ENCODE results near the gene ROR2. TPM values are rescaled to one million over a fixed set of nuclear protein-coding genes. Genes with fewer than 3 reads are reported as not detected.
A peak's percentile ranks its signal among the peaks of the same experiment; 100 is the strongest.

Gene ROR2
- total RNA-seq, 1 experiment from 2014 or later: not detected

DNA sequence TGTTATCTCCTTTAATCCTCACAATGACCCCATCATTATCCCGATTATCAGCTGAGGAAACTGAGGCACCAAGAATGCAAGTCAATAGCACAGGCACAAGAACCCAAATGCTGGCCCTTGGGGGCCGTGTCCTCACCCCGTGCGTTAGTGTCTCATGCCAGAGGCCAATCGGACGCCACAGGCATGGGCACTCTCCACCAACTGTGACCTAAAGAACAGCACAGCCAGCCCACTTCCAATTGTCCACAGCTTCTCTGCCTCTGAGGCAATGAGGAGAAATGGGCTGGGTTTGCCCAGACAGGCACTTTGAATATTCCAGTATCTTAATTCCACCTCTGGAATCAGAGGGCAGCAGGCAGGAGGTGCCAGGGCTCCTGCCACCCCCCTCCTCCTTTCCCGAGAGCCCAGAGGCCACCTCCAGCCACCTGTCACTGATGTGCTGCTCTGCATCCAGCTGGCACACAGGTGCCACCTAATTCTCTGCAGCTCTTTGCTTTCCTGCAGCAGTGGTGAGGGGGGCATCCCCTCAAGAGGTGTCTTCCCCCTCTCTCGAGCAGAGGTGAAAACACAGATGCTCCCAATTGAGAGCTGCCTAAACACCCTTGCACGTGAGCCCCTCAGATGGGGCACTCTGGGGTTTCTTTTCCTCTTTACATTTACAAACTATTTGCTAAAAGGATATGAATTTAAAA, 107.5 kb downstream of the ROR2 start:
- DNase-seq (ENCODE audit: low read depth): no peak

DNA sequence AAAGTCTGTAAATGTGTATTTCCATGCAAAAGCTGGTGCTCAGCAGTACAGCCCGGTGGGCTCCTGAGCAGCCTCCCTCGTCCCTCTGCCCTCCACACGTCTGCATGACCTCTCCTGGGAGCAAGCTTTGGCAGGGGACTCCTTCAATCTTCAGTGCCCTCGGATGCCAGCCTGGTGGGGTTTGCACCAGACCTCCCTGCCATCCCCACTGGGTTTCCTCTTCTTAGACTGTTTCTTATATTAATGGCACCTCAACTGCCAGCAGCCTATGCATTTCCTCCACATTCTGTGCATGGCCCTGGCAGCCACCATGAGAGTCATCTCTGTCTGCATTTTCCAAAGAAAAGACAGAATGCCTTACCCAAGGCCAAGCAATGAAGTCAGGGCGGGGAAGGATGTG, 108.4 kb downstream of the ROR2 start:
- no peak for DNase-seq (ENCODE audit: low read depth)

DNA sequence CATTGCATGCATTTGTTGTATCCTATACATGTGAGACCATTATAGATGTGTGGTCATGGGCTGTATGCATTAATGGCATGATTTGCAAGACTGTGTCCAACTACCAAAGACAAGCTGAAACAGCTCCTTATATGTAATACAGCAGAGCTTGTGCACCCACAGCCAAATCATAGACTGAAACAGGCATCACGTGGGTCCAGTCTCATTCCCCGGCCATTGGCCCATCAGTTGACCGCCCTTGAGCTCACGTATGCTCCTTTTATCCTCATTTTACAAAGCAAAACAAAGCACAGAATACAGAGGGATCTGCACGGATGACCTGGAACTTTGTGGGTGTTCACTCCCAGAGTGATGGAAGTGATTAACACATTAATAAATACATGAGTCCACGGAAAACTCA, 109.1 kb downstream of the ROR2 start:
- DNase-seq (ENCODE audit: low read depth): no peak

GRCh38 chr9:91840469-91840868, 109.6 kb downstream of the ROR2 start:
- DNase-seq (ENCODE audit: low read depth): no peak

- no peak for DNase-seq (ENCODE audit: low read depth)
Measured at GRCh38 chr9:91839926-91840465, 110.0 kb downstream of the ROR2 start.

GRCh38 chr9:91837981-91838731, 111.9 kb downstream of the ROR2 start:
- no peak for DNase-seq (ENCODE audit: low read depth)

DNA sequence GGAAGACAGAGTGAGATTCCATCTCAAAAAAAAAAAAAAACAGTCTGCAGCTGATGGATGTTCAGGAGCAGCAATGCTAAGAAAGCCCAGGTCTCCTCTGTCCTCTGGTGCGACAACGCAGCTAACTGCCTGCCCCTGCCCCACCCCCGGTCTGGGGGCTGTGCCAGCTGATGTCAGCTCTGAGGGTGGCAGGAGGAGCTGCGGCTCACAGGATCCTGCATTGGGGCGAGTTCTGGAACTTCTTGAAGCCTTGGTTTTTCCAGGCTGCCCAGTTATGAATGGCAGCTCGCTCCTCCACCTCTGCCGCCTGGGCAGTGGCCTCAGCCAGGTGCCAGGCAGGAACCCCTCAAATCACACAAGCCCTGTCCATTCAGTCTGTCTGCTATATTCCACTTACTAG, 113.5 kb downstream of the ROR2 start:
- no peak for DNase-seq (ENCODE audit: low read depth)

DNA sequence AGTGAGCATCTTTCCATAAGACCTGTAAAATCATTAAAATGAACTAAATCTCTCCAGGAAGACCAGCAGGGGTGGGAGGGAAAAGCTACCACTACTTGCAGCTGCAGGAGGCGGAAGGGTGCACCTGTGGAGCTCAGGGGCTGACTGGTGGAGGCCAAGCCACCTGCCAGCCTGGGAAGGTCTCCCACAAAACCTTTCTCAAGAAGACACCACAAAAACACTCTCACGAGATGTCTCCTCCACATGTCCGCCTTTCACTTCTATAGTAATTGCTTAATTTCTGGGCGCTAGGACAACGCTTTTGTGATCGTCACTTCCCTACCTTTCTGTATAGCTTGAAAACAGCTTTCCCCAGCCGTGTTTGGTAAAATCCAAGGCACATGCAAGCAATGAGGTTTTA, 114.4 kb downstream of the ROR2 start:
- no peak for DNase-seq (ENCODE audit: low read depth)

DNA sequence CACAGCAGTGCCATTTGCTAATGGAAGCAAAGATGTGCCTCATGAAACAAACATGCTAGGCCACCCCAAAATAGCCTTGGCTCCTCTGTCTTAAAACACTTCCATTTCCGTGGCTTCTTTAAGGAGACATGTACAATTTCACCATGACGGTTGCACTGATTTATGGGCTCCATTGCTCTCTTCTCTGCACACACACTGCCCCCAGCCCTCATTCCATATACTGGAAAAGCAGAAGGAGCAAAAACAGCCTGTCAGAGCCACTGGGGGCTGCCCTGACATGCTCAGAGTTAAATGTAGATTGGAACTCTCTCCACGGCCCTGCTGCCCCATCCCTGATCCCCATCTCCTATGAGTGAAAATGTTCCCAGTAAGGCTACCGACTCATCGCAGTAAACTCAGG, 114.8 kb downstream of the ROR2 start:
- no peak for DNase-seq (ENCODE audit: low read depth)

GRCh38 chr9:91834740-91835139, 115.3 kb downstream of the ROR2 start:
- no peak for DNase-seq (ENCODE audit: low read depth)

DNA sequence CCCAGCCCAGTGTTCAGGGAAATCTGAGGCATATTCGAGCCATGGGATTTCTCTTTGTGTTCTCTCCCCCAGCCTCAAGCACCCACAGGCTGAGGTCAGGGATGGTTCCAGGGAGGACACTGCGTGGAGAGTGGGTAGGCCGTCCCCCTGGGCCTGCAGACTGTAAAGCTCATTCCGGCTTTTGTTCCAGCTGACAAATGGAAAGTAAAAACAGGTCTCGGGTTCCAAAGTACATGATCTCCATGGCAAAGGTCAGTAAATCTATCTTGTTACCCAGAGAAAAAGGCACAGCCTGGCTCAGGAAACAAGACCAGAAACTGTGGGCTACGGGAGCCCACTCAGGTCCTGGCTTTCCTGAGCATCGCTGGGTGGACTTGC, 116.2 kb downstream of the ROR2 start:
- DNase-seq (ENCODE audit: low read depth): no peak

- DNase-seq (ENCODE audit: low read depth): no peak
Measured at GRCh38 chr9:91833096-91833877, 116.7 kb downstream of the ROR2 start.

DNA sequence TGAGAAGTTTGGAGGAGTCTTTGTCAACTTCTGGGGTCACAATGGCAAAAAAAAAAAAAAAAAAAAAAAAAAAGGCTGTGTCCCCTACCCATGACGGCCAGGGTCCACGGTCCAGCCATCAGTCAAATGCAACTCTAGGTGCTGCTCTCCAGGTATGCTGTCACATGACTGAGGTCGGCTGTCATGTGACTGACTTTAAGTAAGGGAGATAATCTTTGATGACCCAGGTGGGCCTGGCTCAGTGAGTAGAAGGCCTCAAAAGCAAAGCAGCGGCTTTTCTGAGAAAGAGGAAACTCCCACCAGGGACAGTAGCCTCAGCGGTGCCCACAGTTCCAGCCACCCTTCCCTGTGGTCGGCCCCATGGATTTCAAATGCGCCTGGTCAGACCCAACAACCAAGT, 117.7 kb downstream of the ROR2 start:
- no peak for DNase-seq (ENCODE audit: low read depth)

DNA sequence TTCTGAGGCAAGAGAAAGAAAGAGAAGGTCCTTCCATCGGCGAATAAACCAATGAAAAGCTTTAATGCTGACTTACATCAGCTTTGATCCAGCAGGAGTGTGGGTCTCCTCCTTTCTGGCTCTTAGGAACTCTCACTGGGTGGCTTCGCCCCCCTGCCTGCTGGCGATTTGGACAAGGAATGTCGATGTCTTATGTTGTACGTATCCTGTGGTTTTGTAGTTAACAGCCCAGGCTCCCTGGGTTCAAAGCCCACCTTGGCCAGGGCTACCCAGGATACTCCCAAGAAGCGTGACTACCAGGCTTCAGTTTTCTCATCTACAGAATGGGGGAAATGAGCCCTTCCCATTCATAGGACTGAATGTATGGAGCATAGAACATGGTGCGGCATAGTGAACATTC, 124.2 kb downstream of the ROR2 start:
- DNase-seq (ENCODE audit: low read depth): no peak

DNA sequence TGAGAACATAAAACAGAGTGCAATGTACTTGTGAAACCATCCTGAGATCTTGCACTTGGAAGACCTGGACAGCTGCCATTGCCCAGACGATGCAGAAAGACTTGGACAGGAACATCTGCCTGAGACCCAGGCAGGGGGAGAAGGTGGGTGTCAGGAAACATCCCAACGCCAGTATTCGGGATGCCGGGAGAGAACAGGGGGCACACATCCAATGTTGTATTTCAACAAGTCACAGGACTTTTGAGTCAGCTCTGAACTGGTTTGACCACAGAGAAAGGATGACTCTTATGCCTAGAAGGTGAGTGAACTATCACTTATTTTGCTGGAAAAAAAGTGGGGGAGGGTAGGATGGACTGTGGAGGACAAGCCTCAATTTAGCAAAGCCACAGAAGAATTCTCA, 124.6 kb downstream of the ROR2 start:
- peak; percentile 3 for DNase-seq (ENCODE audit: low read depth)

DNA sequence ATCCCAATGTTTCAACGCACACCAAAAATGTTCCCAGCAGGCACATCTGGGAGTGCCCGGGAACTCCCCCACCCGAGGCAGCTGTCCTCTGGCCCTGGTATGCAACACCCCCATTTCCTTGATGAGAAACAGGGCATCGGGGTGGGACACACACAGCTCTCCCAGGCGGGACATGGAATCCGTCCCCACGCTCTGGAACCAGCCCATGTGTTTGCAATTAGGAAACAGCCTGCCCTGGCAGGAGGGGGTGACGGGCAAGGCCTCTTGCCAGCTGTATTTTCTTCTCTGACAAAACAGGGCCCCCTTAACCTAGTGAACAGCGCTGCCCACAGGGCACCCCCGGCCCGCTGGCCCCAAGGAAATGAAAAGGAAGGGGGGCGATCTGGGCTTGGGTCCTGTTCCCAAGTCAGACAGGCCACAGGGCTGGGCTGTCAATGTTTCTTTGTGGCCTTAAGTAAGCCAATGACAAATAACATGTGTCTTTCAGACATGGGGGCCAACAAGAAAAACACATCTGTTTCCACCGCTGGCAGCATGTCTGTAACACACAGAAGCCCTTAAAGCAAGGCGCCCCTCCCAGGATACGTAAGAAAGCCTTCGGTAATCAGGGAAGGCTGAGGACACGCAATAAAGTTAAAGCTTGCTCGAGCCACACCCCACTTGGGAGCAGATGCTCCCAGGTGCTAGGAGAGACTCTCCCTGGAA, 125.3 kb downstream of the ROR2 start:
- DNase-seq (ENCODE audit: low read depth): no peak

GRCh38 chr9:91824151-91824550, 125.9 kb downstream of the ROR2 start:
- DNase-seq (ENCODE audit: low read depth): no peak

DNA sequence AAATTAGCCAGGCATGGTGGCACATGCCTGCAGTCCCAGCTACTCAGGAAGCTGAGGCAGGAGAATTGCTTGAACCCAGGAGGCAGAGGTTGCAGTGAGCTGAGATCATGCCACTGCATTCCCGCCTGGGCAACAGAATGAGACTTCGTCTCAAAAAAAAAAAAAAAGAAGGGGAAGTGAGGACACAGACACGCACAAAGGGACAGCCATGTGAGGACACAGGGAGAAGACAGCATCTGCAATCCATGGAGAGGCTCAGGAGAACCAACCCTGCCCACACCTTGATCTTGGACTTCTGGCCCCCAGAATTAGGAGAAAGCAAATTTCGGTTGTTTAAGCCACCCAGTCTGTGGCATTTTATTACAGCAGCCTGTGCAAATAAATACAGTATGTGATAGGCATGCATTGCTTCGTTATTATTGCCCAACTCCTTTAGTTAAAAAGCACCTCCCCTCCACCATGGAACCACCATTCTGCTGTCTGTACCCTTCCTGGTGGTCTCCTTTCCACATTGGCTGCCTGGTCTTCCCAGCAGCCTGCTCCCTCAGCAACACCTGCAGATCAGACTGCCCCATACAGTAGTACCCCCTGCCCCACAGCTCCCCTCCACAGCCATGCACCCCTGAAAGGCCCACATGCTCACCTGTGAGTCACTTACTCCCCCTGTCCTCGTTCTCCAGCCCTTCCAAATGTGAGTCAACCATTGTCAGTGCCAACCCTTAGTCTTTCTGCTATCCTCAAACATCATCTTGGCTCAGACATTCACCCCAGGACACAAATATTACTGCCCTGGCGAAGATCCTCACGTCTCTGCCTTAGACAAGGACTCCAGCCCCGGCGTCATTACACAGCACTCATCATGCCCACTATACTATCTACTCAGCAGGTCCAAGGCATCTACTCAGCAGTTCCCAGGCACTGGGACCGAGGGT, 128.8 kb downstream of the ROR2 start:
- no peak for DNase-seq (ENCODE audit: low read depth)

- DNase-seq (ENCODE audit: low read depth): no peak
Measured at GRCh38 chr9:91820126-91820750, 129.8 kb downstream of the ROR2 start.
